C1 segment of cervical spinal cord (tissue), 14 donors: ENCODE results near the gene SFMBT2.
"Not testable (repeated sequence)": the region's sequence is repeated elsewhere in the genome, so short reads cannot be mapped to it uniquely, and the experiment has no call there.

Experiments
- DNase-seq, 14 donors: peaks; one replicate each; lab custom pipeline; 2025; lab: John Stamatoyannopoulos, UW

Gene SFMBT2

GRCh38 chr10:7401782-7402181 lies 9.1 kb downstream of the SFMBT2 start:
- no peak for DNase-seq

DNA sequence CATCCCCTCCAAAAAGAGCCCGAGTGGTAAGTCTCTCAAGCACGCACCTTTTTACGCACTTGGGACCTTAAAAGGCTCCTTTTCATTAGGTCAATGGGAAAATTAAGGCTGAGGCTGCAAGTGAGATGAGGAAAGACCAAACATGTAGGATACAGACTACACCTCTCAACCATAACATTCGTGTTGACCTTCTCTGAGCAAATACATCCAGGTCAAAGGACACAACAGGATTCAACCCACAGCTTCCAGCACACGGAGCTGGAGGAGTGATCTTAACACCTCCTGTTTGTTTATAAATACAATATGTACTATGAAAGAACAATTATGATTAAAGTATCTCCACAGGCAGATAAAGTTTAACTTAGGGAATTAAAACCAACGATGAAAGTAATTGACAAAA lies 9.7 kb downstream of the SFMBT2 start:
- no peak for DNase-seq

DNA sequence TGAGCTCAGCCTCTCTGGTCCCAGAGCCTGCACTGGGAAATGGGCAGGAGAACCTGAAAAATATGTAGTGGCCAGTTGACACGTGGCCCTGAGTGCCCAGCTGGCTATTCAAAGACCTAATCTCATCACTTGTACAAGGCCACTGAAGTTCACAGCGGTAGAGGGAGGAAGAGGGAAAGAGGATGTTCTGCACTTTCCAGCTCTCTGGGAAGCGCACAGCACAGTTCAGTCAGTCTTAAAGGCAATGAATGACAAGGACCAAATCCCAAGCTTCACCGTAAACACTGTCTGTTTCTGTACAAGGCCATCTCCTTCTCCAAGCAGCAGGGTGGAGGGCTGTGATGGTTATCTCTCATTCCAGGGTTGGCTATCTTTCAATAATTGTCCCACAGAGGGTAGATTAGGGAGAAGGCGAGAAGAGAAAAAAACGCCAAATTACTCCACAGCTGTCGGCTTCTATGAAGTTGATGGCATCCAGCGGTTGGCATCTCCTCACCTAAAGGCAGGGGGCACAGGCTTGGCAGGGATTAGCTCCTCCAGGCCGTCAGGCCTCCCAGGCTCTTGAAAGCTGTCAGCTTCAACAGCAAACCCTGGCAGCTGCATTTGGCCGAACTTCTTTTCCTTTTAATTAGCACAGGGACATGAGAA lies 10.6 kb downstream of the SFMBT2 start:
- peak in 2 of 14 donors; percentile 23 to 26 for DNase-seq

GRCh38 chr10:7399533-7399932 lies 11.3 kb downstream of the SFMBT2 start:
- no peak for DNase-seq

DNA sequence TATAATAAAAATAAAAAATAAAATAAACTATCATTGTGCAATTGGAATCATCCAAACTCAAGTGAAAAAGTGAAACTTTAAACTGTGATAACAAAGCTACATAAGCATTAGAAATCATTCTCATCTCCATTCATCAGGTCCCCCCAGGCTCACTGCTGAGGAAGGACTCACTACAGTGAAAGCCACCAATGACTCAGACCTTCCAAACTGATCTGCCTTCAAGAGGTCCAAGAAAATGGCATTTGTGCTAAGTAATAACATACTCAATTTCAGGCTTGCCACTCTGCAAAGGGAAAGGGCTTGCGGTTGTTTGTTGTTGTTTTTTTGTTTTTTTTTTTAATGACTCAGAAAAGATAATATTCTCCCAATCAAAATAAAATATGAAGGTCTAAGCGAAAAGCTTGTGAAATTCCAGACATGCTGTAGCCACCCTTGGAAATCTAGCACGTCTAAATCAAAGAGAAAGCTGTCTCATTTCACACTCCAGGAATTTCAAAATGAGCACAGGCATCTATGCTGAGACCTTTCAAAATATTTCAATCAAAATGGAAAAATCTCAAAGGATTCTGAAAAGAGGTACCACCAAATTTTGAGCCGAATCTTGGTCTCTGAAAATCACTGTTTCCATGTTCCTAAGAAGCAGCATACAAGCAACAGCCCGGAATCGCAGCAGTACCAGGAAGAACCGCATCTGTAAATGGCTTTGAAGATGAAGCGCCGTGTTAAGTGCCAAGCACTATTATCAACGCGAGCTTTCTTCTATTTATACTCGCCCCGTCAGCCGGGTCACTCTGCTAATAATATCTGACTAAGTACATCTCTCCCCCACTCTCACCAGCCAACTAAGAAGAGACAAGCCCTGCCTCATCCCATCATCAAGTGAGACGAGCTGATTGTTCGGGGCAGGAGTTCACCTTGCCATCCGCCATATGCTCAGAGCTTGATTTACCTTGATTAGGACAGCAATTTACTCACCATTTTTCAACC lies 13.5 kb downstream of the SFMBT2 start:
- peak in 1 of 14 donors; percentile 9 for DNase-seq

DNA sequence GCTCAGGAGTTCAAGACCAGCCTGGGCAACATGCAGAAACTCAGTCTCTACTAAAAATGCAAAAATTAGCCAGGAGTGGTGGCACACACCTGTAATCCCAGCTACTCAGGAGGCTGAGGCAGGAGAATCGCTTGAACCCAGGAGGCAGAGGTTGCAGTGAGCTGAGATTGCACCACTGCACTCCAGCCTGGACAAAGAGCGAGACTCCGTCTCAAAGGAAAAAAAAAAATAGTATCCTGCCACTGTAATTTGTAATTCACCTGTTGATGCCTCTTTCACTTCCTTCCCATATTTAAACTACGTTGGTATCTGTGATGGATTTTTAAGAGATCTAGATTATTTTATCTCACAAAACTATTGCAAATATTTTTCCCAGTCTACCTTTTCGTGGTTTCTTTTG lies 18.5 kb downstream of the SFMBT2 start:
- DNase-seq: not testable (repeated sequence)

GRCh38 chr10:7391748-7392147 lies 19.1 kb downstream of the SFMBT2 start:
- no peak for DNase-seq

GRCh38 chr10:7390689-7391110 lies 20.1 kb downstream of the SFMBT2 start:
- DNase-seq: not testable (repeated sequence)

- no peak for DNase-seq
Measured at GRCh38 chr10:7389844-7390243, 21.0 kb downstream of the SFMBT2 start.

DNA sequence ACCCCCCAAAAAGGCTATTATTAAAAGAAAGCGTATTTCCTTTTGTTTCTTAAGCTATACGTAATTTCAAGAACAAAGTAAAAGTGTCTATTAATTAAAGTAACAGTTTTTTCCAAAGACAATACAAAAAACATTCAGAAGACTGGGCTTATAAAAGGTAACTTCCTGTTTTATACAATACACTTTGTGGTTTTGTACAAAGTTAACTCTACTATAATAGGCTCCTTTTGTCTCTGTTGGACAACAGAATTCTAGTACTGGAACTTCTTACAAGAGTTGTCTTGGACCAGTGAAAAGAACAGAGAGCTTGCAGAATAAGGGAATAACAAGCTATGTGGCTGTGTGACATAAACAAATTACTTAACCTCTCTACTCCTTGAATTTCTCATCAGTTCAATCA lies 21.5 kb downstream of the SFMBT2 start:
- DNase-seq: no peak

GRCh38 chr10:7388602-7389001 lies 22.2 kb downstream of the SFMBT2 start:
- no peak for DNase-seq

DNA sequence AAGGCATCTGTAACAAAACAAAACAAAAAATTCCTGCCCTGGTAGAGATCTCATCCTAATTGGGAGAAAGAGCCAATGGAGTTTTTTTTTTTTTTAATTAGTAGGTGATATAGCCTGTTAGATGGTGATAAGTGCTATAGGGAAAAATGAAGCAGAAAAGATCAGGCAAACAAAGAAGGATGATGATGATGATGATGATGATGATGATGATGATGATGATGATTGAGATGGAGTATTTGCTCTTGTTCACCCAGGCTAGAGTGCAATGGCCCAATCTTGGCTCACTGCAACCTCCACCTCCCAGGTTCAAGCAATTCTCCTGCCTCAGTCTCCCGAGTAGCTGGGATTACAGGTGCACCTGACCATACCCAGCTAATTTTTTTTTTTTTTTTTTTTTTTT lies 22.7 kb downstream of the SFMBT2 start:
- not testable (repeated sequence) for DNase-seq

GRCh38 chr10:7385114-7385513 lies 25.7 kb downstream of the SFMBT2 start:
- DNase-seq: no peak

GRCh38 chr10:7383442-7383841 lies 27.4 kb downstream of the SFMBT2 start:
- no peak for DNase-seq

GRCh38 chr10:7380704-7381241 lies 30.1 kb downstream of the SFMBT2 start:
- DNase-seq: no peak

GRCh38 chr10:7378602-7379403 lies 32.0 kb downstream of the SFMBT2 start:
- DNase-seq: no peak

DNA sequence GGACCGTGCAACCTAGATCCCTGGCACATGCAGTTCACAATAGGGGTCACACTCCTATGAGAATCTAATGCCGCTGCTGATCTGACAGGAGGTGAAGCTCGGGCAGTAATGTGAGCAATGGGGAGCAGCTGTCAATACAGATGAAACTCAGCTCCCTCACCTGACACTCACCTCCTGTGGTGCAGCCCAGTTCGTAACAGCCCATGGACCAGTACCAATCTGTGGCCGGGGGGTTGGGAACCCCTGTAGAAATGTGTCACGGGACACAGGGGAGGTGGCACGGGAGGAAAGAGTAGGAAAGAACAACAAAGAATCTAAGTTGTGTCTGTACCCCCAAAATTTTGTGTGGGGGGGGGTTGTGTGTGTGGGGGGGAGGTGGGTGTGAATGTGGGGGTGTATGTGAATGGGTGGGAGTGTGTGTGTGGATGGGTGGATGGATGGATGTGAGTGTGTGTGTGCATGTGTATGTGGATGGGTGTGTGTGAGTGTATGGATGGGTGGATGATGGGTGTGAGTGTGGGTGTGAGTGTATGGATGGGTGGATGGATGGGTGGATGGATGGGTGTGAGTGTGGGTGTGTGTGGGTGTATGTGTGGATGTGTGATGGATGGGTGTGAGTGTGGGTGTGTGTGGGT lies 33.1 kb downstream of the SFMBT2 start:
- no peak for DNase-seq

DNA sequence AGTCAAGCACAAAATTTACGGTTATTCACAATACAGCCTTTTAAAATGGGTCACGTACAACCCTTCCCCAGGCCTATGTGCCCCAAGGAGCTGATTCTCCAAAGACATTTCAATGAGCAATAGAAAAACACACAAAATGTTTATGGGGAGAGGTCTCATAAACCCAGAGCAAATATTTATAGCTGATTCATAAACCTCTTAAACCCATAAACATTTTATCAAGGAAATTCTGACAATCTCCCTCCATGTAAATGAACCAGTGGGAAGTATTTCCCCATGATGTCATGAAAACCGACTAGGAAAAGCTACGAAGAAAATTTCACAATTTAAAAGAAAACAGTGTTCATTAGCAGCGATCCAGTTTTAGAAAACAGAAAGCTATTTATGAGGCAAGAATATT lies 36.0 kb downstream of the SFMBT2 start:
- DNase-seq: no peak

DNA sequence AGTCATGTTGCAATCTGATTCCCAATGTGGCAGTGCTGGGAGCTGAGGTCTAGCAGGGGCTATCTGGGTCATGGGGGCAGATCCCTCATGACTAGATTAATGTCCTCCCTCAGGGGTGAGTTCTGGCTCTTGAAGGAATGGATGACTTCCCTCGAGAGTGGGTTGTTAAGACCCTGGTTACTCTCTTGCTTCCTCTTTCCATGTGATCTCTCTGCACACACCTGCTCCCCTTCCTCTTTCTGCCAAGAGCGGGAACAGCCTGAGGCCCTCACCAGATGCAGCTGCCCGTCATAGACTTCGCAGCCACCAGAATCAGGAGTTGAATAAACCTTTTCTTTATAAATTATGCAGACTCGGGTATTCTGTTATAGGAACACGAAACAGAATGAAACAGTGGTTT lies 37.8 kb downstream of the SFMBT2 start:
- no peak for DNase-seq

DNA sequence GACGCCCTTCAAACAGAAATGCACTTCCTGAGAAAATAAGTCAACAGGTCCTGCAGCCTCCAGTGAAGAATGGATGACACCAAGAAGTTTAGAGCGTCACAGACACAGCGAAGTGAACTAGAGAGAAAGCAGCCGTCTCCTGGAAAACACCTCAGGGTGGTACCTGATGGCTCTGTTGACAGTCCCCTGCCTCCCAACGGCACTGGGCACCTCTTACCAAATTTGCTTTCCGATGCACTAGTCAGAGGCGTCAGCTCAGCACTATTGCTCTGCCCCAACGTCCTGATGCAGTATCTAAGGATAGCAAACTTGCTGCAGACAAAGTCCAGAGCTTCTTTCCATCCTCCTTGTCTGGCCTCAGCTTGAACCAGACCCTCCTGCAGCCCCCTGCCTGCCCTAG lies 38.3 kb downstream of the SFMBT2 start:
- DNase-seq: no peak

DNA sequence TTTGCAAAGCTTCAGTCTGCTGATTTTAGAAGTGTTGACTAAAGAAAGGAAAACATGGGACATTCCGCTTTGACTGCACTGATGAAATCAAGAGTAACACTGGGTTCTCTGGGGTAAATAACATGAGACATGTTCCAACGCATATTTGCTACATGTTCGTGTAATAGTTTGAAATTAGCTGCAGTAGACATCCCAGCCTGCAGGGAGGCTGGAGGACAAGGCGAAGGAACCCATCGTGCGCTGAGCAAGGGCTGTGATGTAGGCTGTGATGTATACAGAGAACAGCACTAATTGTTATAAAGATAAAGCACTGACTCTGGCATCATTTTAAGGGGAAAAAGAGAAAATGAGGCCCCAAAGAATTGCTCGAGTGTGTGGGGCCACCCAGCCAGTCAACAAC lies 40.3 kb downstream of the SFMBT2 start:
- DNase-seq: no peak
